Calu3 (cell line): ENCODE data around the gene PLS1. TPM values are rescaled to one million over a fixed set of nuclear protein-coding genes. Genes with fewer than 3 reads are reported as not detected.
"Not testable (repeated sequence)": the region's sequence is repeated elsewhere in the genome, so short reads cannot be mapped to it uniquely, and the experiment has no call there.

Experiments used
- BruUV-seq: library from RNA; stranded (reverse); fragments of 400-500 nt; replicated peaks from 2 replicates; lab custom pipeline; 2021; lab: Mats Ljungman, UMichigan
- CTCF ChIA-PET: fragments of 300-600 bp; sonication (Branson Sonifier 250); formaldehyde crosslinking; loops from one replicate; lab custom pipeline; 2022; ENCODE audit warnings: antibody characterized with exemption; lab: Charles Lee
- DNase-seq: peaks from one replicate; pipeline ENCODE4 v3.0.0; 2022
- H3K27ac Mint-ChIP-seq: one replicate; pipeline ENCODE4 v1.8.0; 2022; ENCODE audit warnings: mixed read lengths; ENCODE audit not compliant: unreplicated experiment
- H3K27me3 Mint-ChIP-seq: one replicate; pipeline ENCODE4 v1.8.0; 2022; ENCODE audit warnings: mixed read lengths; ENCODE audit not compliant: unreplicated experiment
- H3K36me3 Mint-ChIP-seq: one replicate; pipeline ENCODE4 v1.8.0; 2022; ENCODE audit warnings: mild to moderate bottlenecking, moderate library complexity, mixed read lengths; ENCODE audit not compliant: insufficient read depth, unreplicated experiment
- H3K4me1 Mint-ChIP-seq: one replicate; pipeline ENCODE4 v1.8.0; 2022; ENCODE audit warnings: mild to moderate bottlenecking, low read depth, mixed read lengths; ENCODE audit not compliant: unreplicated experiment
- H3K4me3 Mint-ChIP-seq: one replicate; pipeline ENCODE4 v1.8.0; 2022; ENCODE audit warnings: mild to moderate bottlenecking, low read depth, moderate library complexity, mixed read lengths; ENCODE audit not compliant: unreplicated experiment
- H3K9me3 Mint-ChIP-seq: one replicate; pipeline ENCODE4 v1.8.0; 2022; ENCODE audit warnings: low read depth, mixed read lengths; ENCODE audit not compliant: unreplicated experiment
- intact Hi-C: fragments of 100-400 bp; cut with micrococcal nuclease; formaldehyde crosslinking; loops from one replicate; pipeline ENCODE4 v1.10.0; 2022; ENCODE audit not compliant: unreplicated experiment
- total RNA-seq: library from RNA; stranded (reverse); gene quantifications from 2 replicates; pipeline ENCODE4 v1.2.3, GENCODE V29; 2022
- TF ChIP-seq, protein P1 (sequence below): fragments of 200-600 bp; IDR thresholded peaks from one replicate; pipeline ENCODE4 v1.8.0; 2022; ENCODE audit warnings: antibody characterized with exemption; ENCODE audit not compliant: unreplicated experiment

PLS1 gene
- total RNA-seq, 1 experiment from 2014 or later, result 155 TPM

DNA sequence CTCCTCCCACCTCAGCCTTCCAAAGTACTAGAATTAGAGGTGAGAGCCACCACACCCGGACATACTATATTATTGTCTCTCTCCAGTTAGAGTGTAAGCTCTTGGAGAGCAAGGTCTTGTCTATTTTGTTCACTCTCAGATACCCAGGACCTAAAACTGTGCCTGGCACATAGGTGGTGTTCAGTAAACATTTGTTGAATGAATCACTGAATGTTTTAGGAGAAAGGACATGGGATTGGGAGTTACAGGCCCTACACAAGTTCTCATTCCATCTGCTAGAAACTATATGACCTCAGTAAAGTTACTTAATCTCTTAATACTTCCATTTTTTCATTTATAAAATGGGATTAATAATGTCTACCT lies 16.2 kb upstream of the PLS1 start:
- CTCF ChIA-PET, result interaction anchor here (2.0 kb wide), 1 partner anchor 17 kb away, joined by 7 read pairs; no protein-coding TSS in a partner anchor
- Mint-ChIP-seq H3K4me1 (peaks cover 34% of the 10 kb centered on the region), H3K9me3 (no peaks in the 10 kb centered on the region), H3K4me3 (peak overlapping the region; percentile 95), H3K36me3 (peaks cover 36% of the 10 kb centered on the region), H3K27me3 (no peaks in the 10 kb centered on the region), H3K27ac (peak overlapping the region; percentile 89)
- intact Hi-C loops, result no loop called here
- TF ChIP-seq, protein P1, sequence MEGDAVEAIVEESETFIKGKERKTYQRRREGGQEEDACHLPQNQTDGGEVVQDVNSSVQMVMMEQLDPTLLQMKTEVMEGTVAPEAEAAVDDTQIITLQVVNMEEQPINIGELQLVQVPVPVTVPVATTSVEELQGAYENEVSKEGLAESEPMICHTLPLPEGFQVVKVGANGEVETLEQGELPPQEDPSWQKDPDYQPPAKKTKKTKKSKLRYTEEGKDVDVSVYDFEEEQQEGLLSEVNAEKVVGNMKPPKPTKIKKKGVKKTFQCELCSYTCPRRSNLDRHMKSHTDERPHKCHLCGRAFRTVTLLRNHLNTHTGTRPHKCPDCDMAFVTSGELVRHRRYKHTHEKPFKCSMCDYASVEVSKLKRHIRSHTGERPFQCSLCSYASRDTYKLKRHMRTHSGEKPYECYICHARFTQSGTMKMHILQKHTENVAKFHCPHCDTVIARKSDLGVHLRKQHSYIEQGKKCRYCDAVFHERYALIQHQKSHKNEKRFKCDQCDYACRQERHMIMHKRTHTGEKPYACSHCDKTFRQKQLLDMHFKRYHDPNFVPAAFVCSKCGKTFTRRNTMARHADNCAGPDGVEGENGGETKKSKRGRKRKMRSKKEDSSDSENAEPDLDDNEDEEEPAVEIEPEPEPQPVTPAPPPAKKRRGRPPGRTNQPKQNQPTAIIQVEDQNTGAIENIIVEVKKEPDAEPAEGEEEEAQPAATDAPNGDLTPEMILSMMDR, result no peak
- no TSS peak for BruUV-seq
- no peak for DNase-seq

DNA sequence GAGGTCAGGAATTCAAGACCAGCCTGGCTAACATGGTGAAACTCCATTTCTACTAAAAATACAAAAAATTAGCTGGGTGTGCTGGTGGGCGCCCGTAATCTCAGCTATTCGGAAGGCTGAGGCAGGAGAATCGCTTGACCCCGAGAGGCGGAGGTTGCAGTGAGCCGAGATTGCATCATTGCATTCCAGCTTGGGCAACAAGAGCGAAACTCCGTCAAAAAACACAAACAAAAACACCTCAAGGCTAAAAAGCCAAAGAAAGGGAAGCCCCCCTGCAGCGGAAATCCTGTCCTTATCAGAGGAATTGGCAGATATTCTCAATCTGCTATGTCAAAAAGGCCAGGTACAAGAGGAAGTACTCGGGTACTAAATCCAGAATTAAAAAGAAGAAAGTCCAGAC lies 15.1 kb upstream of the PLS1 start:
- H3K27me3 Mint-ChIP-seq, BruUV-seq, CTCF ChIA-PET, H3K4me3 Mint-ChIP-seq, H3K27ac Mint-ChIP-seq, H3K9me3 Mint-ChIP-seq, intact Hi-C loops, DNase-seq: not testable (repeated sequence)
- H3K36me3 Mint-ChIP-seq, result peaks cover 32% of the 10 kb centered on the region
- peaks cover 24% of the 10 kb centered on the region for H3K4me1 Mint-ChIP-seq

DNA sequence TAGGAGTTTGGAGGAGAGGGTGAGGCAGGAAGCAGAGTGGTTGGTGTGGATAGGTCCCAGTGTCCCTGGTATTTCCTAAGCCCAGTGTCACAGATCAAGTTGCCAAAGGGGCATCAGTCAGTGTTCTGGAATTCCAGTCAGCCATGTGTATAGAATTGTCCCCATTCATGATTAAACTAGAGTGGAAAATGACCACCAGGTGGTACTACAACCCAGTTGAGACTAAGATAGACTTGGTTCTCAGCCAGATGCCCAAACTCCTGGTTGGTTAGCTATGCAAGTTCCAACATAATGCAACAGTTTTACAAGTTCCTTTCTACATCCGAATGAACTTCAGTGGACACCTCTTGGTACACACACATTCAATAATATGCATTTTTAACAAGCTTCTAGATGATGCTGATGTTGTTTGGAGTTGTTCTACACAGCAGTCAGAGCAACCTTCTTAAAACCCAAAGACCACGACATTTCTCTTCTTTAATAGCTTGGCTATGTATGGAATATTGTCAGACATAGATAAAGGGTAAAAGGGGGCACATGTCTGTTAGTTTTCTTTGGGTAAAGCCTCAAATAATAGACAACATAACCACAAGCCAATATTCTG lies 9.3 kb upstream of the PLS1 start:
- DNase-seq, result peak; percentile 85
- peaks cover 9% of the 10 kb centered on the region for H3K4me1 Mint-ChIP-seq
- CTCF ChIA-PET, result interaction anchor here (0.6 to 4.4 kb wide), 20 partner anchors 8 to 414 kb away, joined by 3 to 91 read pairs (median 4); partner anchors contain the start of genes ATR, PLS1, TRPC1 and U2SURP
- no peaks in the 10 kb centered on the region for H3K36me3 Mint-ChIP-seq
- no peak overlapping the region for H3K4me3 Mint-ChIP-seq
- TF ChIP-seq, protein P1, result peak; percentile 82
- no peaks in the 10 kb centered on the region for H3K9me3 Mint-ChIP-seq
- no TSS peak for BruUV-seq
- no peak overlapping the region for H3K27ac Mint-ChIP-seq
- H3K27me3 Mint-ChIP-seq, result no peaks in the 10 kb centered on the region
- intact Hi-C loops, result loop anchor here (1.0 to 2.0 kb wide), 6 partner anchors 78 to 408 kb away; no protein-coding TSS in a partner anchor

DNA sequence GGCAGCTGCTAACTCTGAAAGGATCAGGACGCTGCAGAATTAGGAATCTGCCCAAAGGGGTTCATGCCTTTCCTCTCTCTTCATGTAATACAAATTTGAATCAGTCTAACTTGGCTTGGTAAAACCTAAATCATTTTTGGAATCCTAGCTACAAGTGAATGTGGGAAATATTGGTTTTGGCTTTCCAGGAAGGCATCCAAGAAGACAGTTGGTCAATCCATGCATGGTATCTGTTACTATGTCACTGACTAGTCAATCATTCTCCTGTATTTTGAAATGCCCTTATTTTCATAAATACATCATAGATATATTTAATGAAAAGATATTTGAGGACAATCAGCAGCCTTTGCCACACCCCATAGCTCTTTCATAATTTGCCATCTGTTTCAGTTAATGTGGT lies 7.5 kb upstream of the PLS1 start:
- H3K36me3 Mint-ChIP-seq, result no peaks in the 10 kb centered on the region
- intact Hi-C loops, result no loop called here
- peaks cover 9% of the 10 kb centered on the region for H3K4me1 Mint-ChIP-seq
- no peak for DNase-seq
- TF ChIP-seq, protein P1, result no peak
- H3K4me3 Mint-ChIP-seq, result no peak overlapping the region
- no peaks in the 10 kb centered on the region for H3K27me3 Mint-ChIP-seq
- CTCF ChIA-PET, result interaction anchor here (0.5 to 4.4 kb wide), 4 partner anchors 36 to 316 kb away, joined by 3 to 91 read pairs (median 4); no protein-coding TSS in a partner anchor
- no peaks in the 10 kb centered on the region for H3K9me3 Mint-ChIP-seq
- no peak overlapping the region for H3K27ac Mint-ChIP-seq
- no TSS peak for BruUV-seq

DNA sequence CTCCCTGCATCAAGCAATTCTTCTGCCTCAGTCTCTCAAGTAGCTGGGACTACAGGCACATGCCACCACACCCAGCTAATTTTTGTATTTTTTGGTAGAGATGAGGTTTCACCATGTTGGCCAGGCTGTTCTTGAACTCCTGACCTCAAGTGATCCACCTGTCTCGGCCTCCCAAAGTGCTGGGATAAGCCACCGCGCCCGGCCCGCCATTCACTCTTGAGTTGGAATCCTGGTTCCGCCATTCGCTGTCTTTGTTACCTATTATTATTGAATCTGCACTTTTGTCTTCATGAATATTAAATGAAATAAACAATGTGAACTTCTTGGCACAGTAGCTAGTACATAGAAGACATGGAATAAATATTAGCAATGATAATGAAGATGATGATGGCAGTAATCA lies 3.9 kb upstream of the PLS1 start:
- CTCF ChIA-PET, result interaction anchor here (0.6 to 0.7 kb wide), 2 partner anchors 93 to 308 kb away, joined by 3 read pairs; no protein-coding TSS in a partner anchor
- DNase-seq, H3K27me3 Mint-ChIP-seq, H3K27ac Mint-ChIP-seq, BruUV-seq, H3K4me3 Mint-ChIP-seq, intact Hi-C loops, H3K9me3 Mint-ChIP-seq: not testable (repeated sequence)
- Mint-ChIP-seq H3K4me1 (peaks cover 13% of the 10 kb centered on the region), H3K36me3 (peaks cover 21% of the 10 kb centered on the region)
